Esophagus muscularis mucosa (tissue), 4 donors: Measurements from ENCODE around the gene BEST4. TPM values are rescaled to one million over a fixed set of nuclear protein-coding genes. Genes with fewer than 3 reads are reported as not detected.
A peak's percentile ranks its signal among the peaks of the same experiment; 100 is the strongest.

Experiments
- DNase-seq: peaks from one replicate; pipeline ENCODE4 v3.0.0-alpha.2; 2017; ENCODE audit errors: extremely low spot score
- H3K27ac ChIP-seq, 4 donors: fragments of 200-600 bp; sonication (generic); replicated peaks in 1 of 4; 1 replicate in 3 of 4; 2 replicates in 1 of 4; pipeline ENCODE4 v1.5.1; 2016 to 2019; ENCODE audit warnings: mild to moderate bottlenecking in 1 of 4
- H3K27me3 ChIP-seq, 4 donors: fragments of 200-600 bp; sonication (generic); one replicate each; pipeline versions ENCODE4 v1.5.1 to v1.6.0; 2016 to 2019
- H3K36me3 ChIP-seq, 4 donors: fragments of 200-600 bp; sonication (generic); one replicate each; pipeline ENCODE4 v1.5.1; 2016 to 2019
- H3K4me1 ChIP-seq, 4 donors: fragments of 200-600 bp; sonication (generic); one replicate each; pipeline ENCODE4 v1.5.1; 2016 to 2019
- H3K4me3 ChIP-seq, 4 donors: fragments of 200-600 bp; sonication (generic); 1 replicate in 2 of 4; 2 replicates in 2 of 4; pipeline ENCODE4 v1.5.1; 2016 to 2019; ENCODE audit warnings: mild to moderate bottlenecking in 4 of 4, moderate library complexity in 1 of 4
- H3K9me3 ChIP-seq, 4 donors: fragments of 200-600 bp; sonication (generic); 1 replicate in 3 of 4; 2 replicates in 1 of 4; pipeline ENCODE4 v1.5.1; 2016 to 2019
- CTCF ChIP-seq, 3 experiments: fragments of 200-600 bp in 2 of 3; fragments of 450-650 bp in 1 of 3; sonication (generic) in 2 of 3; IDR thresholded peaks; one replicate each; pipeline ENCODE4 v1.5.1; 2017 to 2019; ENCODE audit warnings: antibody characterized with exemption in 3 of 3, mild to moderate bottlenecking in 2 of 3, moderate library complexity in 1 of 3
- EP300 ChIP-seq: sonication (generic); formaldehyde crosslinking; IDR thresholded peaks from one replicate; pipeline ENCODE4 v1.6.1; 2017; ENCODE audit warnings: antibody characterized with exemption
- POLR2A ChIP-seq: fragments of 450-650 bp; IDR thresholded peaks from one replicate; pipeline ENCODE4 v1.6.1; 2017; ENCODE audit warnings: antibody characterized with exemption, moderate library complexity, mild to moderate bottlenecking, low read depth
- POLR2AphosphoS5 ChIP-seq, 2 donors: sonication (generic); formaldehyde crosslinking; IDR thresholded peaks; one replicate each; pipeline ENCODE4 v1.6.1; 2017; ENCODE audit warnings: antibody characterized with exemption in 2 of 2
- WGBS: methylation state at CpG from one replicate; pipeline ENCODE4 v1.1.5; 2018; 5-methylcytosine and 5-hydroxymethylcytosine counted together
- intact Hi-C: fragments of 100-400 bp; cut with DNase I; formaldehyde crosslinking; loops from one replicate; pipeline ENCODE4 v1.15.1; 2023
- total RNA-seq, 4 donors: library from RNA; depleted of rRNA; stranded (reverse); fragments of >200 nt; gene quantifications; one replicate each; pipeline versions ENCODE4 v1.1.0 to v1.2.1, GENCODE V29; 2016

Gene BEST4
- under 1 TPM in 1 of 4 donors, not detected in 3; 0.29 TPM for total RNA-seq

- Histone ChIP-seq H3K9me3 (no peaks in the 10 kb centered on the region), H3K4me1 (peaks cover 33 to 36% (median 35%) of the 10 kb centered on the region in 4 donors), H3K36me3 (no peaks in the 10 kb centered on the region), H3K4me3 (no peak within 1 kb of the TSS), H3K27me3 (no peaks in the 10 kb centered on the region), H3K27ac (peak within 1 kb of the TSS in 2 of 4 donors; percentile 68 to 70)
- TF ChIP-seq POLR2A (no peak), CTCF (IDR thresholded peaks at IDR 0.05) (no peak), EP300 (no peak), POLR2AphosphoS5 (IDR thresholded peaks at IDR 0.05) (no peak)
- 91% methylated on average over 6 of the region's 9 CpGs for WGBS
- intact Hi-C loops, result loop anchor here (5.0 kb wide), 2 partner anchors 34 to 224 kb away; partner anchors contain the start of genes HECTD3 and UROD
- DNase-seq, result no peak
Observed at GRCh38 chr1:44788120-44788860, at the start of gene BEST4. BEST4 (minus strand) TSS chr1:44788170; CDS start chr1:44787705, 465 bp downstream.

GRCh38 chr1:44835738-44836675, 48.0 kb upstream of the BEST4 start:
- TF ChIP-seq POLR2AphosphoS5 (IDR thresholded peaks at IDR 0.05) (peak; percentile 13 to 67), EP300 (no peak), CTCF (IDR thresholded peaks at IDR 0.05) (peak; percentile 75 to 89 (median 81))
- 69% methylated on average over 22 of the region's 23 CpGs for WGBS
- intact Hi-C loops, result loop anchor here (5.0 to 10.0 kb wide), 4 partner anchors 39 to 469 kb away; partner anchors contain the start of gene EIF2B3
- H3K4me3 ChIP-seq, result peak overlapping the region in 1 of 4 donors; percentile 8
- DNase-seq, result no peak
- H3K27ac ChIP-seq, result peak overlapping the region in 1 of 4 donors; percentile 5
- no peaks in the 10 kb centered on the region for H3K27me3 ChIP-seq
- H3K36me3 ChIP-seq, result no peaks in the 10 kb centered on the region
- peaks cover 0 to 8% (median 8%) of the 10 kb centered on the region in 4 donors for H3K4me1 ChIP-seq
- no peaks in the 10 kb centered on the region for H3K9me3 ChIP-seq

GRCh38 chr1:44834328-44834727, 46.4 kb upstream of the BEST4 start:
- peaks cover 0 to 2% (median 0%) of the 10 kb centered on the region in 4 donors for H3K36me3 ChIP-seq
- H3K9me3 ChIP-seq, result no peaks in the 10 kb centered on the region
- peaks cover 0 to 8% (median 8%) of the 10 kb centered on the region in 4 donors for H3K4me1 ChIP-seq
- 71% methylated on average over 7 of the region's 7 CpGs for WGBS
- DNase-seq, result no peak
- H3K4me3 ChIP-seq, result no peak overlapping the region
- H3K27me3 ChIP-seq, result no peaks in the 10 kb centered on the region
- intact Hi-C loops, result loop anchor here (10.0 kb wide), 2 partner anchors 150 to 470 kb away; partner anchors contain the start of gene EIF2B3
- no peak overlapping the region for H3K27ac ChIP-seq
- TF ChIP-seq EP300 (no peak), POLR2AphosphoS5 (IDR thresholded peaks at IDR 0.05) (no peak), CTCF (IDR thresholded peaks at IDR 0.05) (no peak), POLR2A (no peak)

GRCh38 chr1:44832056-44832705, 44.2 kb upstream of the BEST4 start:
- WGBS, result 78% methylated on average over 9 of the region's 13 CpGs
- intact Hi-C loops, result loop anchor here (10.0 kb wide), 2 partner anchors 153 to 473 kb away; partner anchors contain the start of gene EIF2B3
- peaks cover 0 to 8% (median 8%) of the 10 kb centered on the region in 4 donors for H3K4me1 ChIP-seq
- H3K36me3 ChIP-seq, result peaks cover 0 to 8% (median 3%) of the 10 kb centered on the region in 4 donors
- no peaks in the 10 kb centered on the region for H3K27me3 ChIP-seq
- no peak overlapping the region for H3K4me3 ChIP-seq
- TF ChIP-seq EP300 (no peak), POLR2A (no peak), POLR2AphosphoS5 (IDR thresholded peaks at IDR 0.05) (no peak), CTCF (IDR thresholded peaks at IDR 0.05) (no peak)
- DNase-seq, result no peak
- no peak overlapping the region for H3K27ac ChIP-seq
- H3K9me3 ChIP-seq, result no peaks in the 10 kb centered on the region
